K562 (cell line): ENCODE results near the gene NPEPL1. TPM values are rescaled to one million over a fixed set of nuclear protein-coding genes. Genes with fewer than 3 reads are reported as not detected.

Source experiments
- ATAC-seq: fragments of 200-7000 bp; cut with Tn5 transposase; 3 replicates; pipeline ENCODE4 v1.9.1; 2020; ENCODE audit warnings: moderate library complexity
- BruUV-seq: library from RNA; stranded (reverse); fragments of 400-500 nt; replicated peaks from 2 replicates; lab custom pipeline; 2021; lab: Mats Ljungman, UMichigan
- CTCF ChIA-PET: fragments of 300-600 bp; formaldehyde crosslinking; extraction: SDS; loops from one replicate; lab custom pipeline; 2021; ENCODE audit warnings: low intra/inter-chr PET ratio; lab: Yijun Ruan, JAX
- POLR2A ChIA-PET: fragments of 300-600, 350-650 bp; sonication (Branson Sonifier 250); formaldehyde crosslinking; extraction: SDS; loops from one replicate; lab custom pipeline; 2021; ENCODE audit warnings: antibody characterized with exemption, inconsistent platforms; lab: Yijun Ruan, JAX
- DNase-seq, 4 experiments: peaks; one replicate each; pipeline versions ENCODE4 v3.0.0 to v3.0.0-alpha.2; 2011 to 2018; ENCODE audit warnings: low spot score in 3 of 4, mixed read lengths in 3 of 4; ENCODE audit errors: extremely low read depth in 1 of 4
- FAIRE-seq: peaks from 2 replicates; lab custom pipeline; 2011; peaks lifted over from hg19 to GRCh38; lab: Jason Lieb, UNC
- H2AFZ ChIP-seq: 2 replicates; pipeline ENCODE4 v1.6.0; 2011; ENCODE audit warnings: low read depth, low read length, control low read depth, inconsistent platforms
- H3K27ac ChIP-seq: fragments of 200-600 bp; 3 replicates; pipeline ENCODE4 v1.8.0; 2011; ENCODE audit warnings: low read depth, mild to moderate bottlenecking, control low read depth, inconsistent platforms, low read length, moderate library complexity, mixed read lengths; ENCODE audit errors: extremely low read depth
- H3K27me3 ChIP-seq, 2 experiments: fragments of 300-600 bp in 1 of 2; 2 replicates in 1 of 2; 3 replicates in 1 of 2; pipeline versions ENCODE4 v1.6.0 to v1.8.0; 2011; ENCODE audit warnings: inconsistent platforms in 2 of 2, low read length in 2 of 2, mild to moderate bottlenecking in 1 of 2, mixed read lengths in 1 of 2, moderate library complexity in 1 of 2; ENCODE audit not compliant: control insufficient read depth in 2 of 2, insufficient read depth in 2 of 2
- H3K36me3 ChIP-seq: fragments of 300-600 bp; 3 replicates; pipeline ENCODE4 v1.8.0; 2011; ENCODE audit warnings: mild to moderate bottlenecking, low read length, inconsistent platforms; ENCODE audit not compliant: control insufficient read depth, insufficient read depth
- H3K4me1 ChIP-seq, 2 experiments: fragments of 200-600 bp in 1 of 2; replicated peaks in 1 of 2; 2 replicates in 1 of 2; 3 replicates in 1 of 2; pipeline versions ENCODE4 v1.5.1 to v1.8.0; 2011; ENCODE audit warnings: inconsistent platforms in 2 of 2, low read length in 2 of 2, mild to moderate bottlenecking in 1 of 2, mixed read lengths in 1 of 2, moderate library complexity in 1 of 2; ENCODE audit not compliant: control insufficient read depth in 2 of 2, insufficient read depth in 2 of 2
- H3K4me2 ChIP-seq: 2 replicates; pipeline ENCODE4 v1.6.1; 2011; ENCODE audit warnings: low read length, control low read depth, inconsistent platforms, mixed read lengths; ENCODE audit not compliant: insufficient read depth
- H3K4me3 ChIP-seq: fragments of 200-600 bp; sonication (generic), shearing (Covaris generic); 2 replicates; pipeline ENCODE4 v1.5.1; 2016; ENCODE audit warnings: control low read depth, inconsistent platforms
- H3K79me2 ChIP-seq: fragments of 200-600 bp; 3 replicates; pipeline ENCODE4 v1.8.0; 2011; ENCODE audit warnings: low read length, inconsistent platforms; ENCODE audit not compliant: control insufficient read depth, insufficient read depth
- H3K9ac ChIP-seq, 2 experiments: 2 replicates each; pipeline versions ENCODE4 v1.6.0 to v1.6.1; 2011; ENCODE audit warnings: low read depth in 2 of 2, low read length in 2 of 2, control low read depth in 1 of 2, inconsistent platforms in 1 of 2, mild to moderate bottlenecking in 1 of 2, mixed read lengths in 1 of 2; ENCODE audit not compliant: insufficient read depth in 1 of 2
- H3K9me1 ChIP-seq: one replicate; pipeline ENCODE4 v1.6.0; 2011; ENCODE audit warnings: inconsistent platforms, mild to moderate bottlenecking, low read length, moderate library complexity; ENCODE audit not compliant: control insufficient read depth, insufficient read depth
- H3K9me3 ChIP-seq: replicated peaks from 2 replicates; pipeline ENCODE4 v1.5.1; 2011; ENCODE audit warnings: low read depth, low read length, inconsistent platforms; ENCODE audit not compliant: control insufficient read depth, insufficient read depth
- H4K20me1 ChIP-seq: replicated peaks from 2 replicates; pipeline ENCODE4 v1.6.1; 2011; ENCODE audit warnings: low read length, inconsistent platforms, mixed read lengths; ENCODE audit not compliant: control insufficient read depth, insufficient read depth
- COPS2 ChIP-seq: fragments of 450-650 bp; conservative IDR thresholded peaks from 2 replicates; pipeline ENCODE4 v1.6.1; 2016; ENCODE audit warnings: mild to moderate bottlenecking, moderate library complexity
- DNMT1 ChIP-seq: fragments of 450-650 bp; IDR thresholded peaks from 2 replicates; pipeline ENCODE4 v1.6.1; 2016; ENCODE audit warnings: antibody characterized with exemption, mild to moderate bottlenecking
- E4F1 ChIP-seq: fragments of 250-450 bp; sonication (Bioruptor Pico); IDR thresholded peaks from 2 replicates; pipeline ENCODE4 v1.5.0; 2021; ENCODE audit warnings: mild to moderate bottlenecking, borderline replicate concordance
- KAT7 ChIP-seq: sonication (generic); formaldehyde crosslinking; IDR thresholded peaks from 2 replicates; pipeline ENCODE4 v1.8.0; 2022; ENCODE audit warnings: missing genetic modification reagents, mild to moderate bottlenecking, borderline replicate concordance
- SREBF2 ChIP-seq: sonication (generic); formaldehyde crosslinking; IDR thresholded peaks from 2 replicates; pipeline ENCODE4 v1.4.0; 2020; ENCODE audit warnings: mild to moderate bottlenecking, missing genetic modification reagents
- TCF3 ChIP-seq: sonication (generic); formaldehyde crosslinking; IDR thresholded peaks from 2 replicates; pipeline ENCODE4 v1.4.0; 2020; ENCODE audit warnings: mild to moderate bottlenecking, missing genetic modification reagents
- TFAP4 ChIP-seq: sonication (generic); formaldehyde crosslinking; IDR thresholded peaks from 2 replicates; pipeline ENCODE4 v1.8.0; 2022; ENCODE audit warnings: missing genetic modification reagents, mild to moderate bottlenecking, moderate library complexity, borderline replicate concordance
- THRB ChIP-seq: fragments of 450-650 bp; formaldehyde crosslinking; conservative IDR thresholded peaks from 2 replicates; pipeline ENCODE4 v1.4.0; 2022; ENCODE audit warnings: mild to moderate bottlenecking, missing genetic modification characterization
- UBTF ChIP-seq, 2 experiments: IDR thresholded peaks; 2 replicates each; pipeline ENCODE4 v1.6.1; 2012; ENCODE audit warnings: improper control_type of control experiment in 2 of 2, low read depth in 2 of 2, low read length in 2 of 2, borderline replicate concordance in 1 of 2
- WGBS: fragments of 100-300 bp; shearing (Covaris generic); methylation state at CpG from one replicate; pipeline ENCODE4 v1.1.6; 2016; ENCODE audit warnings: low coverage, mixed read lengths; ENCODE audit not compliant: insufficient coverage; ENCODE audit errors: missing lambda C conversion rate; 5-methylcytosine and 5-hydroxymethylcytosine counted together
- in situ Hi-C: fragments of 300-500 bp; cut with MboI; formaldehyde crosslinking; loops from 4 replicates; pipeline ENCODE4 v1.15.0; 2018; ENCODE audit warnings: inconsistent platforms, mixed read lengths
- intact Hi-C: fragments of 100-400 bp; cut with micrococcal nuclease; formaldehyde crosslinking; loops from 2 replicates; pipeline ENCODE4 v1.14.2; 2022
- polyA plus RNA-seq, 8 experiments: library from polyadenylated mRNA; depleted of rRNA in 4 of 8; stranded (reverse) in 5 of 8; unstranded in 3 of 8; fragments of >200 nt; fragmentation: Nextera tagmentation in 2 of 8; fragmentation: Illumina TruSeq in 1 of 8; extraction: Ambion mirVana in 2 of 8; extraction: Trizol in 1 of 8; gene quantifications; 2 replicates each; pipeline versions ENCODE4 v1.2.1 to v1.2.3, GENCODE V29; 2011 to 2014; ENCODE audit warnings: inconsistent platforms in 1 of 8, missing spikeins in 1 of 8
- total RNA-seq, 7 experiments: library from RNA; depleted of rRNA in 6 of 7; stranded (reverse); fragments of >200 nt in 6 of 7; fragmentation: Illumina TruSeq in 2 of 7; extraction: Trizol in 2 of 7; gene quantifications; 2 replicates each; pipeline versions ENCODE4 v1.2.1 to v1.2.3, GENCODE V29; 2011 to 2021; ENCODE audit warnings: low replicate concordance in 1 of 7

Gene NPEPL1
- total and polyA plus RNA-seq, 9 of the 15 experiments (the other 6 are each of a cell fraction or from before 2014, with no cell fraction given): 0.04 to 5.6 (median 0.94) TPM

- peak; percentile 27 to 55 (median 45) for DNase-seq
- no TSS peak for BruUV-seq
- POLR2A ChIA-PET: no interaction called here
- TF ChIP-seq SREBF2 (CRISPR knock-in tag) (no peak), TFAP4 (CRISPR knock-in tag) (0 out of 2 replicates have a peak, but pooled peaks have one; percentile 12), UBTF (IDR thresholded peaks at IDR 0.05; ENCODE audit: borderline replicate concordance in 1 of 2, low read depth in 2 of 2, low read length in 2 of 2) (no peak), E4F1 (CRISPR knock-in tag) (no peak), DNMT1 (no peak), THRB (CRISPR knock-in tag) (no peak), COPS2 (no peak), KAT7 (CRISPR knock-in tag) (no peak), TCF3 (CRISPR knock-in tag) (peak; percentile 46; the same call in 1 of the 2 replicates)
Measured at GRCh38 chr20:58697201-58697866, 4.7 kb downstream of the NPEPL1 start.

More at GRCh38 chr20:58697201-58697866, 4.7 kb downstream of the NPEPL1 start:
- Histone ChIP-seq H4K20me1 (no peaks in the 10 kb centered on the region), H3K79me2 (no peaks in the 10 kb centered on the region), H3K4me1 (peaks cover 3 to 32% of the 10 kb centered on the region in 2 experiments; a peak in 3 of 5 replicates), H3K9ac (peak overlapping the region in 1 of 2 experiments; percentile 71; a peak in 2 of 4 replicates), H3K4me2 (no peak overlapping the region), H3K27me3 (no peaks in the 10 kb centered on the region; a peak in 1 of 5 replicates), H3K4me3 (no peak overlapping the region), H3K27ac (no peak overlapping the region), H3K9me1 (peaks cover 6% of the 10 kb centered on the region), H2AFZ (no peak overlapping the region), H3K36me3 (no peaks in the 10 kb centered on the region; the same call in 2 of the 3 replicates), H3K9me3 (no peaks in the 10 kb centered on the region)
- intact Hi-C loops: no loop called here
- CTCF ChIA-PET: no interaction called here
- ATAC-seq: peak; percentile 72
- 35% methylated on average over 21 of the region's 21 CpGs for WGBS
- FAIRE-seq: peak; percentile 51
- in situ Hi-C loops: no loop called here
